Effector memory CD4-positive, alpha-beta T cell (primary cell): ENCODE data around the gene ACBD4.

Experiments used
- DNase-seq, 3 donors: peaks; one replicate each; pipeline ENCODE4 v3.0.0-alpha.2; 2020
- H3K27ac ChIP-seq: 2 replicates; pipeline ENCODE4 v1.7.0; 2013; ENCODE audit warnings: mild to moderate bottlenecking, low read length, moderate library complexity; ENCODE audit not compliant: insufficient read depth, poor library complexity, severe bottlenecking
- H3K27me3 ChIP-seq: replicated peaks from 2 replicates; pipeline ENCODE4 v1.7.0; 2013; ENCODE audit warnings: mild to moderate bottlenecking, low read length; ENCODE audit not compliant: insufficient read depth, control insufficient read depth, poor library complexity, severe bottlenecking
- H3K36me3 ChIP-seq: 2 replicates; pipeline ENCODE4 v1.7.0; 2013; ENCODE audit warnings: mild to moderate bottlenecking, low read length, moderate library complexity; ENCODE audit not compliant: control insufficient read depth, insufficient read depth
- H3K4me1 ChIP-seq: 2 replicates; pipeline ENCODE4 v1.7.0; 2013; ENCODE audit warnings: low read length, mild to moderate bottlenecking; ENCODE audit not compliant: control insufficient read depth, insufficient read depth, poor library complexity, severe bottlenecking
- H3K4me3 ChIP-seq: 2 replicates; pipeline ENCODE4 v1.7.0; 2013; ENCODE audit warnings: low read length, low read depth, mild to moderate bottlenecking; ENCODE audit not compliant: insufficient read depth, poor library complexity, severe bottlenecking
- H3K9me3 ChIP-seq: 2 replicates; pipeline ENCODE4 v1.7.0; 2013; ENCODE audit warnings: mild to moderate bottlenecking, low read length, moderate library complexity; ENCODE audit not compliant: control insufficient read depth

Gene ACBD4

GRCh38 chr17:45146166-45146565 lies 10.7 kb downstream of the ACBD4 start:
- Histone ChIP-seq H3K4me1 (peaks cover 30% of the 10 kb centered on the region), H3K27ac (no peak overlapping the region), H3K9me3 (no peaks in the 10 kb centered on the region), H3K4me3 (no peak overlapping the region), H3K36me3 (no peaks in the 10 kb centered on the region), H3K27me3 (no peaks in the 10 kb centered on the region)
- DNase-seq = no peak

GRCh38 chr17:45146592-45146889 lies 11.1 kb downstream of the ACBD4 start:
- no peak for DNase-seq
- no peaks in the 10 kb centered on the region for H3K9me3 ChIP-seq
- no peak overlapping the region for H3K27ac ChIP-seq
- no peaks in the 10 kb centered on the region for H3K36me3 ChIP-seq
- H3K27me3 ChIP-seq = no peaks in the 10 kb centered on the region
- H3K4me3 ChIP-seq = no peak overlapping the region
- peaks cover 29% of the 10 kb centered on the region for H3K4me1 ChIP-seq

- peak in 2 of 3 donors; percentile 37 to 63 for DNase-seq
- H3K27ac ChIP-seq = peak overlapping the region; percentile 98
- H3K4me3 ChIP-seq = peak overlapping the region; percentile 72
- H3K27me3 ChIP-seq = no peaks in the 10 kb centered on the region
- H3K4me1 ChIP-seq = peaks cover 31% of the 10 kb centered on the region
- H3K36me3 ChIP-seq = no peaks in the 10 kb centered on the region
- H3K9me3 ChIP-seq = no peaks in the 10 kb centered on the region
Measured at GRCh38 chr17:45146890-45147580, 11.5 kb downstream of the ACBD4 start.

GRCh38 chr17:45147581-45148182 lies 12.2 kb downstream of the ACBD4 start:
- peaks cover 31% of the 10 kb centered on the region for H3K4me1 ChIP-seq
- no peaks in the 10 kb centered on the region for H3K9me3 ChIP-seq
- H3K27ac ChIP-seq = peak overlapping the region; percentile 98
- DNase-seq = peak; percentile 58 to 71 (median 61)
- H3K36me3 ChIP-seq = no peaks in the 10 kb centered on the region
- H3K4me3 ChIP-seq = peak overlapping the region; percentile 72
- H3K27me3 ChIP-seq = no peaks in the 10 kb centered on the region

- Histone ChIP-seq H3K4me1 (peaks cover 31% of the 10 kb centered on the region), H3K36me3 (no peaks in the 10 kb centered on the region), H3K27me3 (no peaks in the 10 kb centered on the region), H3K9me3 (no peaks in the 10 kb centered on the region), H3K27ac (peak within 1 kb of the TSS; percentile 98), H3K4me3 (peak within 1 kb of the TSS; percentile 76)
- peak; percentile 98 to 100 (median 99) for DNase-seq
Measured at GRCh38 chr17:45148183-45149036, 12.9 kb downstream of the ACBD4 start, which contains the start of gene HEXIM1. Gene HEXIM1, plus strand, starts transcription at chr17:45148475. Its CDS starts 716 bp downstream, at chr17:45149191.

GRCh38 chr17:45149037-45149668 lies 13.7 kb downstream of the ACBD4 start:
- H3K36me3 ChIP-seq = no peaks in the 10 kb centered on the region
- no peaks in the 10 kb centered on the region for H3K27me3 ChIP-seq
- peak; percentile 43 to 62 (median 51) for DNase-seq
- peak overlapping the region; percentile 87 for H3K27ac ChIP-seq
- H3K9me3 ChIP-seq = no peaks in the 10 kb centered on the region
- peak overlapping the region; percentile 76 for H3K4me3 ChIP-seq
- H3K4me1 ChIP-seq = peaks cover 27% of the 10 kb centered on the region

- peak in 2 of 3 donors; percentile 16 to 24 for DNase-seq
- peaks cover 21% of the 10 kb centered on the region for H3K4me1 ChIP-seq
- no peaks in the 10 kb centered on the region for H3K27me3 ChIP-seq
- no peaks in the 10 kb centered on the region for H3K9me3 ChIP-seq
- no peaks in the 10 kb centered on the region for H3K36me3 ChIP-seq
- peak overlapping the region; percentile 76 for H3K4me3 ChIP-seq
- peak overlapping the region; percentile 87 for H3K27ac ChIP-seq
Measured at GRCh38 chr17:45149669-45150664, 14.5 kb downstream of the ACBD4 start.

- H3K36me3 ChIP-seq = no peaks in the 10 kb centered on the region
- H3K27ac ChIP-seq = peak overlapping the region; percentile 87
Measured at GRCh38 chr17:45150911-45151809, 15.7 kb downstream of the ACBD4 start.

More at GRCh38 chr17:45150911-45151809, 15.7 kb downstream of the ACBD4 start:
- no peak for DNase-seq
- no peaks in the 10 kb centered on the region for H3K9me3 ChIP-seq
- peaks cover 19% of the 10 kb centered on the region for H3K4me1 ChIP-seq
- peak overlapping the region; percentile 8 for H3K4me3 ChIP-seq
- no peaks in the 10 kb centered on the region for H3K27me3 ChIP-seq
